Suprapubic skin (tissue), 4 donors: ENCODE measurements around the gene ARHGAP4.

Experiments
- POLR2A ChIP-seq, 2 donors: fragments of 450-650 bp; IDR thresholded peaks; one replicate each; pipeline ENCODE4 v1.6.1; 2017; ENCODE audit warnings: antibody characterized with exemption in 2 of 2, mild to moderate bottlenecking in 2 of 2, moderate library complexity in 2 of 2
- POLR2AphosphoS5 ChIP-seq, 3 donors: sonication (generic); formaldehyde crosslinking; IDR thresholded peaks; one replicate each; pipeline ENCODE4 v1.6.1; 2017; ENCODE audit warnings: antibody characterized with exemption in 3 of 3
- TF ChIP-seq, protein P1 (sequence below), 2 donors: fragments of 200-600 bp in 1 of 2; fragments of 450-650 bp in 1 of 2; sonication (generic) in 1 of 2; IDR thresholded peaks; one replicate each; pipeline ENCODE4 v1.5.1; 2016 to 2019; ENCODE audit warnings: antibody characterized with exemption in 2 of 2, mild to moderate bottlenecking in 1 of 2, moderate library complexity in 1 of 2

- TF ChIP-seq, protein P1, sequence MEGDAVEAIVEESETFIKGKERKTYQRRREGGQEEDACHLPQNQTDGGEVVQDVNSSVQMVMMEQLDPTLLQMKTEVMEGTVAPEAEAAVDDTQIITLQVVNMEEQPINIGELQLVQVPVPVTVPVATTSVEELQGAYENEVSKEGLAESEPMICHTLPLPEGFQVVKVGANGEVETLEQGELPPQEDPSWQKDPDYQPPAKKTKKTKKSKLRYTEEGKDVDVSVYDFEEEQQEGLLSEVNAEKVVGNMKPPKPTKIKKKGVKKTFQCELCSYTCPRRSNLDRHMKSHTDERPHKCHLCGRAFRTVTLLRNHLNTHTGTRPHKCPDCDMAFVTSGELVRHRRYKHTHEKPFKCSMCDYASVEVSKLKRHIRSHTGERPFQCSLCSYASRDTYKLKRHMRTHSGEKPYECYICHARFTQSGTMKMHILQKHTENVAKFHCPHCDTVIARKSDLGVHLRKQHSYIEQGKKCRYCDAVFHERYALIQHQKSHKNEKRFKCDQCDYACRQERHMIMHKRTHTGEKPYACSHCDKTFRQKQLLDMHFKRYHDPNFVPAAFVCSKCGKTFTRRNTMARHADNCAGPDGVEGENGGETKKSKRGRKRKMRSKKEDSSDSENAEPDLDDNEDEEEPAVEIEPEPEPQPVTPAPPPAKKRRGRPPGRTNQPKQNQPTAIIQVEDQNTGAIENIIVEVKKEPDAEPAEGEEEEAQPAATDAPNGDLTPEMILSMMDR (IDR thresholded peaks at IDR 0.05): no peak
- no peak for TF ChIP-seq POLR2AphosphoS5 (IDR thresholded peaks at IDR 0.05)
- TF ChIP-seq POLR2A (IDR thresholded peaks at IDR 0.05): no peak
Measured at GRCh38 chrX:153926858-153927671, 1.0 kb upstream of the ARHGAP4 start.
